ENCODE results near the gene CTBP2.
"Not testable (repeated sequence)": the region's sequence is repeated elsewhere in the genome, so short reads cannot be mapped to it uniquely, and the experiment has no call there.

Gene CTBP2

DNA sequence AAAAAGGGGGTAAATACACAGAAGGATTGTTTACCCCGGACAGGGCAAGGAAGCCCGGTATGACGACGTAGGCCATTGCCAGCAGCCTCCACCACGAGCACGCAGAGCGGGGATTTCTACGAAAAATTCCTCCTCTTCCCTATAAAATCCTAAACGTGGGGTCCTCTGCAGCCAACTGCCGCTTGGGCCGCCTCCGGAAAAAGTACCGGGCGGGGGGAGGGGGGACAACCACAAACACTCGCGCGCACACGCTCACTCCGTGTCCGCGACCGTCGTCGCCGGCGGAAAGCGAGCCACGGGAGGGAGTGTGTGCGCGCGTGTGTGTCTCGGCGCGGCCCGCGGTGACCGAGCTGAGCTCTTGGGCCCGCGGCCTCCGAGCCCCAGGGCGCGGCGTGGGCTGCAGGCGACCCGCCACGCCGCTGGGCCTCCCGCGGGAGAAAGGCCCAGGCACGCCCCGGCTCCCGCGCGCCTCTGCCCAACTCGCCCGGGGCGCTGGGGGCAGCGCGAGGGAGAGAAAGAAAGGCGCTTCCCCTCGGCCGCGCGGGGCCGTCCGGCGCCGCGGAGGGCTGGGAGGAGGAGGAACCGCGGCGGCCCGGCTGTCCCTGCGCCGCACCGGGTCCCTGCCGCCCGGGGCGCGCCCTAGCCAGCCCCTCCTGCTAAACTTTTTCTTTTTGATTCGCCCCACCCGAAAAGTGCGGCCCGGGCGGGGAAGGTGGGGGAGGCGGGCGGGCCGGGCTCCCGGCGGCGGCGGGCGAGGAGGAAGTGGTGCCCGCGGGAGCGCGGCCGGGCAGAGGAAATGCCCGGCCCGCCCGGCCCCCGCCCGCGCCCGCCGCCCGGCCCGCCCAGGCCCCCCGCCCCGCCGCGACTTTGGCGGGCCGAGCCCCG is 1.5 kb downstream of the CTBP2 start:
- DNase-seq (ENCODE audit: low read depth): no peak

GRCh38 chr10:125158275-125158600 is 2.1 kb downstream of the CTBP2 start:
- no peak for DNase-seq (ENCODE audit: low read depth)

GRCh38 chr10:125157505-125157904 is 2.9 kb downstream of the CTBP2 start:
- no peak for DNase-seq (ENCODE audit: low read depth)

DNA sequence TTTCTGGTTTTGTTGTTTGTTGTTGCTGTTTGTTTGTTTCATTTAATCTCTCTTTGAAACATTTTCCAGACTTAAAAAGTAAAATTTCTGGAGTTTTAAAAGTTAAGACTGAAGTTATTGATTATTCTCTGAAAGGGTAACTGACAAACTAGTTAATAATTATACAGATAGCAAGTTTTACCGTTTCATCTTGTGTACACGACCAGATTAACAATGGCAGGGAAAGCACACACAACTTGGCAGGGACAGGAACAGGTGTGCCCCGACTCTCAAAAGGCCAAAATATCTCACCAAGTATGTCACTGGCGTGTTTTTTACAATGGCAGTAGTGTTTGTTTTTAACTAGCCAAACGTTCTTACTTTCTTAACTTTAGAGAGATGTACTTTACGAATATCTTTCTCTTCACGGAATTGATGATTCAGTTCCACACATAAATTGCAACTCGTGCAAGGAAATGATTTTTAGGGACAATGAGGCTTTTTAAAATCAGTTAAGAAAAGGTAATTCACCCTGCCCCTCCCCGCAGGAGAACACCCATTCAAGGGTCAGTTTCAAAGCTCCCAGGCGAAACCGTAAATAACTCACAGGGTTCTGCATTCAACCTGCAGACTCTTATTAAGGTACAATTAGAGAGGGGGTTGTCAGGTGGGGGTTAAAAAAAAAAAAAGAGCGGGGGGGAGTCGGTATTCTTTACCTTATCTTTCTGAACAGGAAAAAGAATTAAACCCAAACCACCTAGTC is 3.5 kb downstream of the CTBP2 start:
- DNase-seq (ENCODE audit: low read depth): no peak

- no peak for DNase-seq (ENCODE audit: low read depth)
These were observed 4.2 kb downstream of the CTBP2 start for GRCh38 chr10:125156196-125156595.

- DNase-seq (ENCODE audit: low read depth): no peak
These were observed 5.3 kb downstream of the CTBP2 start for GRCh38 chr10:125155101-125155500.

GRCh38 chr10:125154529-125154928 is 5.8 kb downstream of the CTBP2 start:
- no peak for DNase-seq (ENCODE audit: low read depth)

DNA sequence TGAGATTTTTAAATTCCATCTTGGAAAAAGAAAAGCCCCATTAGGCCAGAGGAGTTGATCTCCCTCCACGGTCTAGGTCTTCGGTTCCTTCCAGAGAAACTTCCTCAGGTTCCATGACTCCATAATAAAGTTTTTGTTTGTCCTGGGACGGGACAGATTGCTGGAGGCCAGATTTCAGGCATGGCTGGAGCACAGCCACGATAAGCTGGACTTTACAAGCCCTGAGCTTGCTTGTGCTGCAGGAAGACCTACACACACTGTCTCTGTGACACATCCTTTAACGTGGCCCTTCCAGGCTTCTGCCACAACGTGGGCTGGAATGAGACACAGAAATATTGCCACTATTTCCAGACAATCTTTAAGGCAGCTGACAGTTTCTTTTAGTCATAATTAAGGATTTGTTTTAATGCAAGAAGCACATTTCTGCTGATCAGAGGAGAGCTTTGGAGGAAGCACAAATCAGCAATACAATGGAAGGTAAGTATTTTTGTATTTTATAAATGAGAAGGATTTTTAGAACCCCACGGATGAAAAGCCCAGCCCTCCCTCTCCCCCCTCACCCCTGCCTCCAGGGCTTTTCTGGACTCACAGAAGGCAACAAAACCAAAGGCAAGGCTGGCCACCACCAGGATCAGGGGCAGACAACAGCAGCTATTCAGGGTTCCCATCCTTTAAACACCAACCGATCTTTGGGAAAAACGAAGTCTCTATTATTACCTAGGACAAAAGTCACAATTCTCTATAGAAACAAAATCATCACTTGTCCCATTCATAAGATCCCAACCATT is 6.5 kb downstream of the CTBP2 start:
- no peak for DNase-seq (ENCODE audit: low read depth)

GRCh38 chr10:125152450-125153368 is 7.7 kb downstream of the CTBP2 start:
- no peak for DNase-seq (ENCODE audit: low read depth)

- DNase-seq (ENCODE audit: low read depth): no peak
These were observed 8.6 kb downstream of the CTBP2 start for GRCh38 chr10:125151553-125152449.

- DNase-seq (ENCODE audit: low read depth): no peak
These were observed 9.2 kb downstream of the CTBP2 start for GRCh38 chr10:125151170-125151552.

DNA sequence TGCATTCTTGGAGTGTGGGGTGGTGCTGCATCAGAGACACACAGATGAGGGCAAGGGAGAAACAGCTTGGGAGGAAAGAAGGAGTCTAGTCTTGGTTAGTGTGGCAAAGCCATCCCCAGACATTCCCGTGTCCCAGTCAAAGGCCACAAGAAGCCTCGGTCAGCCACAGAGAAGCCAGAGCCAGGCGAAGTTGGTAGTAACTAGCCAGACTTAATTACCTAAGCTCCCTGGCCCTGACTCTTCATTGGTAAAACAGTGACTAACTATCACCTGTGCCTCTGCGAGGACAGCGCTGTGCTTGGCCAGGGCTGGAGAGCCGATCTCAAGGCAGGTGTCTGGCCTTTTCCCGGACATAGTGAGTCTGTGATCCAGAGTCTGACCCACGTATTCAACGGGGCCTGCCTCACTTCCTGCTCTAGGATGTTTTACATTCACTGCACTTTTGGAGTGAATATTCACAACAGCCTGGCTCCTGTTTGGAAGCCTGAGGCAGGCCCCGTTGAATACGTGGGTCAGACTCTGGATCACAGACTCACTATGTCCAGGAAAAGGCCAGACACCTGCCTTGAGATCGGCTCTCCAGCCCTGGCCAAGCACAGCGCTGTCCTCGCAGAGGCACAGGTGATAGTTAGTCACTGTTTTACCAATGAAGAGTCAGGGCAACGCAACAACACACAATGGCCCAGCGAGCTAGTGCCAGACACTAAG is 9.8 kb downstream of the CTBP2 start:
- not testable (repeated sequence) for DNase-seq (ENCODE audit: low read depth)

- DNase-seq (ENCODE audit: low read depth): no peak
These were observed 10.7 kb downstream of the CTBP2 start for GRCh38 chr10:125149680-125150047.

DNA sequence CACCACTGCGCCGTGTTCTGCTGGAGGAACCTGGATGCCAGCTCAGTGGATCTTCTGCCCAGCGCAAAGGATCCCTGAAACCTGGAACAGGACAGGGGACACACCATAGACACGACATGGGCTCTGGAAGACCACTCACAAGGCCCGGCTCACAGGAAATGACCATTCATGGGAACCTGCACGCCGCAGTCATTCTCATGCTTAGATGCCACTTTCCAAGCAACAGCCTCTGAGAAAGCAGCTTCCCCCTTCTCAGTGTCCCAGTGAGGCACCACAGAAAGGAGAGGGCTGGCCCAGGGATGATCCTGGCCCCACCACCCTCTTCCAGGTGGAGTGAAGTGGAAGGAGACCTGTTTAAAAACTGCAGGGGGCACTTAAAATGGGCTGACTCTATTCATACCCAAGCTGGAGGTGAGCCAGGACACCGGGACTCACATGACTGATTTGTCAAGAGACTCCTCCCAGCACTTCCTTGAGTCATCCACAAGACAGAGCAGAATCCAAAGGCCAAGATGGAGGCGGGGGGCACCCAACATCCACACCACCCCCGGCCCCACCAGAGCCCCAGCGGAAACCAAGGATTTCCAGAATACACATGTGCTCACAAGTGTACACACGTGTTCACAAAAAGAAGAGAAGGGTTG is 11.2 kb downstream of the CTBP2 start:
- DNase-seq (ENCODE audit: low read depth): peak; percentile 63

GRCh38 chr10:125148528-125148927 is 11.8 kb downstream of the CTBP2 start:
- no peak for DNase-seq (ENCODE audit: low read depth)

GRCh38 chr10:125147971-125148439 is 12.4 kb downstream of the CTBP2 start:
- DNase-seq (ENCODE audit: low read depth): no peak

GRCh38 chr10:125146791-125147579 is 13.4 kb downstream of the CTBP2 start:
- peak; percentile 38 for DNase-seq (ENCODE audit: low read depth)

GRCh38 chr10:125145636-125146035 is 14.7 kb downstream of the CTBP2 start:
- no peak for DNase-seq (ENCODE audit: low read depth)

Measured in stromal cell of bone marrow (primary cell).